Activated T-cell treated with anti-CD3 and anti-CD28 coated beads for 4 hours (primary cell): ENCODE data around the gene SHMT2.

Experiments used
- DNase-seq: peaks from one replicate; pipeline ENCODE4 v3.0.0-alpha.2; 2020

The SHMT2 gene

GRCh38 chr12:57229046-57229633 is 371 bp upstream of the SHMT2 start:
- DNase-seq, result no peak

DNA sequence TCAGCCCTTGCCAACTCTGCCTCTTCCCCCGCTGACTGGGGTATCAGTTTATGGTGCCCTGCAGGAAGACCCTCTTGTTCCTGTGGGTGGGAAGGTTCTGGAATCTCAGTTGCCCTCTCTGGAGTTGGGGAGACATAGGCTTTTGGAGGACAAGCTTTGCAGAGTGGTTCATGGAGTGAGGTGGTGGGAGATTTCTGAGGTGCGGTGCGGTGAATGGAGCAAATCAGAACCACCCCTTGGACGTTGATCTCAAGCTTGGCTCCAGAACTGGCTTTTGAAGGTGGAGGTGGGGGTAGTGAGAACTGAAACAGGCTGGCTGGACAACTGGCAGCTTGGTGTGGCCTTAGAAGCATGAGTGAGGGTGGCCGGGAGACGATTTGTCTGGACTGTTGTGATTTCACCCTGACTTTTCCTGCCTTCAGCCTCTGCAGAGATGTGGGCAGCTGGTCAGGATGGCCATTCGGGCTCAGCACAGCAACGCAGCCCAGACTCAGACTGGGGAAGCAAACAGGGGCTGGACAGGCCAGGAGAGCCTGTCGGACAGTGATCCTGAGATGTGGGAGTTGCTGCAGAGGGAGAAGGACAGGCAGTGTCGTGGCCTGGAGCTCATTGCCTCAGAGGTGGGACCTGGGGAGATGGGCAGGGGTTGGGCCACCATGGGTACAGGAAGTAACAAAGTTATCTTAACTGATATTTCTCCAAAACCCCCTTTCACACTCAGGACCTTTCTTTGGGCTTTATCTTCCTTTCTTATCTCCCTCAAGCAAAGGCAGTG is 1.1 kb downstream of the SHMT2 start:
- DNase-seq, result no peak

GRCh38 chr12:57231276-57232021 is 1.9 kb downstream of the SHMT2 start:
- no peak for DNase-seq

GRCh38 chr12:57232156-57232756 is 2.7 kb downstream of the SHMT2 start:
- DNase-seq, result no peak

DNA sequence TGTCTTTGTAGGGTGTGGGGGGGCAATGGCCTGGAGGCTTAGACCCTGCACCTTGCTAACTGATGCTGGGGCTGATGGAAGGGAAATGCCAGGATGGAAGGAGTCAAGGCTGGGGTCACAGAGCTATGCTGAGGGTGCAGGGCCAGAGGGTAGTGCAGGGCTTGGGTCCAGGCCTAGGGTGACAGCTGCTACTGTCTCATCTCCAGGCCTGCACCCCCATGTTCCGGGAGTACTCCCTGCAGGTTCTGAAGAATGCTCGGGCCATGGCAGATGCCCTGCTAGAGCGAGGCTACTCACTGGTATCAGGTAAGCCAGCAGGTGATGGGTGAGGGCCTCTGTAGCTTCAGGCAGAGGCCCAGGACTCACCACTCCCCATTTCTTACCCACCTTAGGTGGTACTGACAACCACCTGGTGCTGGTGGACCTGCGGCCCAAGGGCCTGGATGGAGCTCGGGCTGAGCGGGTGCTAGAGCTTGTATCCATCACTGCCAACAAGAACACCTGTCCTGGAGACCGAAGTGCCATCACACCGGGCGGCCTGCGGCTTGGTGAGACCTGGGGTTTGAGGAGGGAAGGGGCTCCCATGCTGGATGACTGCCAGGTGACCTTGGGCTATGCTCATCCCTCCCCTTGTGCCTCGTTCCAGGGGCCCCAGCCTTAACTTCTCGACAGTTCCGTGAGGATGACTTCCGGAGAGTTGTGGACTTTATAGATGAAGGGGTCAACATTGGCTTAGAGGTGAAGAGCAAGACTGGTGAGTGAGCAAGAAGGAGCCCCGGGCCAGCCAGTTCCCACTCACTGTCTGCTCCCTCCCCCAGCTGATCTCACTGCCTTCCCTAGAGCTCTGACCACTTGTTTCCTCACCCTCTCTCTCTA is 4.1 kb downstream of the SHMT2 start:
- no peak for DNase-seq

DNA sequence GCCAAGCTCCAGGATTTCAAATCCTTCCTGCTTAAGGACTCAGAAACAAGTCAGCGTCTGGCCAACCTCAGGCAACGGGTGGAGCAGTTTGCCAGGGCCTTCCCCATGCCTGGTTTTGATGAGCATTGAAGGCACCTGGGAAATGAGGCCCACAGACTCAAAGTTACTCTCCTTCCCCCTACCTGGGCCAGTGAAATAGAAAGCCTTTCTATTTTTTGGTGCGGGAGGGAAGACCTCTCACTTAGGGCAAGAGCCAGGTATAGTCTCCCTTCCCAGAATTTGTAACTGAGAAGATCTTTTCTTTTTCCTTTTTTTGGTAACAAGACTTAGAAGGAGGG is 4.7 kb downstream of the SHMT2 start:
- DNase-seq, result no peak

- no peak for DNase-seq
Measured at GRCh38 chr12:57234571-57235016, 5.1 kb downstream of the SHMT2 start.

DNA sequence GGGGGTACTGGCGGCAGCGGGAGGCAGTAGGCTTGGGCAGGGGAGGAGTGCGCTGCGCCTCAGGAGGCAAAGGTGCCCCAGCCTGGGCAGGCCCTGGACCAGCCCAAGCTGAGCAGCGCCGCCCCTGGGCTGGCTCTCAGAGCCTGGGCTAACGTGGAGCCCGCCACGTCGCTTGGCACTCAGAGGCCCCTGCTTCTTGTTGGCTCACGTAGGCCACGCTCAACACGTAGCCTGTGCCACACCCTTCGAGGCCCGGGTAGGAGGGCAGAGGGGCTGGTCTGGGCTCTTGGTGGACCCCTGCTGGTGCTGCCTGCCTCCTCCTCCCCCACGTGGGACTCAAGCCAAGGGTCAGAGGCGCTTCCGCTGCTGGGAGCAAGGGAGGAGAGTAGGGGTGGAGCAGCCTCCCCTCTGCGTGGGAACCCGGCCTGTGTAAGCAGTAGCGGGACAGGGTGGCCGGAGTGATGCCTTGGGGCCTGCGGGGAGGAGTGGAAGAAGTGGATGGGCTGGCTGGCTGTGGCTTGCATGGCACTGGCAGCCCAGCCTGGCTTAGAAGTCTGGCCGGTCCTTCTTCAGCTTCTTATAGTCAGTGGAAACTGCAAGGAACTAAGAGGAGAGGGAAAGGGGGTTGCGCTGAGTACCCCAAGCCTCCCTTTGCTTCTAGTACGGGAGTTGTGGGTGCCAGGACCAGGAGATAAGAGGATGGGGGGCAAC is 5.7 kb downstream of the SHMT2 start:
- no peak for DNase-seq

- DNase-seq, result no peak
Measured at GRCh38 chr12:57235728-57236131, 6.2 kb downstream of the SHMT2 start.

- DNase-seq, result no peak
Measured at GRCh38 chr12:57236201-57236924, 6.9 kb downstream of the SHMT2 start.

DNA sequence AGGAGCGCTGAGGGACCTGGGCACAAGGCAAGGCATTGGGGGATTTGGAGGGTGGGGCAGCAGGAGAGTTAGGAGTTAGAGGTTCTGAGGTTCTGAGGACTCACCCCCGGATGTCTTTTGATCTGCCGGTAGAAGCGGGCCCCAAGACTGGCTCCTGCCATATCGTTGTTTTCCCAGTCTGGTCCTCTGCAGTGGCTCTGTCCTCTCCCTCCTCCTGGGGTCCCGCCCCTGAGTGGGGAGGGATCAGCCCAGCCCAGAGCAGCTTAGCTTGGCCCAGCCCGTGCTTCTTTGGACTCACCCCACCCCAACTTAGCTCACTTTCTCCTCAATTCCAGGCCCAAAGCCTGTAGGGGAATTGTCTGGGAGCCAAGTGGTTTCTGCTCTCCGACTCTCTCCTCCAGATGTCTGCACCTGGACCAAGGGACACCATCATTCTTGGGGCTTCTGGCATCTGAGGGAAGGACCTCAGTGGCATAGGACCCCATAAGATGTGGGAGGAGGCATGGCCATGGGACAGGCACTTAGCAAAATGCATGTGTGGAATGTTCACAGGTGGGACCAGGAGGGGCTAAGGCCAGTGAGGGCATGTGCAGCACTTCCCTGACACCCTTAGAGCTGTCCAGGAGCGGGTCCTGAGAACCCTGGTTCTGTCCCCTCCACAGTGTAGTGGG is 7.5 kb downstream of the SHMT2 start:
- DNase-seq, result no peak

DNA sequence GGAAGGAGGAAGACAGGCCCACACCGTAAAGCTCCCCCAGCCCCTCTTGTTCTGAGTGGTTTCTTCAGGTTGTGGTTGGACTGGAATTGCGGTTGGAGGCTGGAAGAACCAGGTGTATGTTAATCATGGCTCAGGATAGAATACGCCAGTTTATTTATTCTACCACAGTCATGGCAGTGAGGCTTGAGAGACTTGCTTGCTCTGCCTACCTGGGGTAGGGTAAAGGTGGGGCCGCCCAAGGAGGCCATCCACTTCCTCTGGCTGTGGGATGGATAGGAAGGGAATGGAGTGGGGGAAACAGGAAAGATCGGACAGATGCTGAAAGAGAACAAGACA is 8.1 kb downstream of the SHMT2 start:
- DNase-seq, result no peak

DNA sequence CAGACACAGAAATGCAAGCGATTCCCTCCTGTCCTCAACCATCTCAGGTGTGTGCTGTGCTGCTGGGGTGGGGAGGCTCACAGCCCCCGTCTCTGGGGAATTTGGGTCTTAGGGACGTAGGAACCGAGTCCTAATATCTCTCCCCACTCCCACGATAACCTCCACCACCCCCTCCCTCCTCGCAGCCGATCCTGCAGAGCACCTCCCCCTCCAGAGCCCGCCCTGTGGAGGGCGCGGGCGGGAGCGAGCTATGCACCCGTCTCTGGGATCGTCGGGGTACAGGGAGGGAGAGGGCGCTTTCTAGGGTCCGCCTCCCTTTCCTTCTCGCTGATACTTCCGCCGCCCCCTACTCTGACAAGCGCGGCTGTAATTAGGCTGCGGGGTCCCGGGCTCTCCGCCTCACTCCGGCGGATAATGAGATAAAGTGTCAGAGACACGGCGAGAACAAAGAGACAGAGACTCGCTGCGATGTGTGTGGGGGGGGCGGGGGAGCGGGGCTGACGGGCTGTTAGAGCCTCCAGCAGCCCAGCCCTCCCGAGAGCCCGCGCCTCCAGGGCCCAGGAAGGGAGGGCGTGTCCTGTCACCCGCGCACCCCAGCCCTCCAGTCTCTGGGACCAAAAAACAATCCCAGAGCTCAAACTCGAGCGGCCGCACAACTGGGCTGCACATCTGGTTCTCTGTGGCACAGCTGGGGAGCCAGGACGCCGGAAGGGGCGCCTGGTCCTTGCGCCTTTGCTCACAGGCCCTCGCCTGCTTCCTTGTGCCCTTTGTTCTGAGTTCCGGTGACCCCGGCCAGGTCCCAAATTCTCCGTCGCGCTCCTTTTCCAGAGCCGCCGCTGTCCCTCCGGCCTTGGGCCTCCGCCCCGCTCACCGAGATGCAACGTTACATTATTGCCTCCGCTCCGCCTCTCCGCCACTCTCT is 8.7 kb downstream of the SHMT2 start:
- no peak for DNase-seq

GRCh38 chr12:57238854-57239554 is 9.5 kb downstream of the SHMT2 start:
- peak; percentile 83 for DNase-seq

DNA sequence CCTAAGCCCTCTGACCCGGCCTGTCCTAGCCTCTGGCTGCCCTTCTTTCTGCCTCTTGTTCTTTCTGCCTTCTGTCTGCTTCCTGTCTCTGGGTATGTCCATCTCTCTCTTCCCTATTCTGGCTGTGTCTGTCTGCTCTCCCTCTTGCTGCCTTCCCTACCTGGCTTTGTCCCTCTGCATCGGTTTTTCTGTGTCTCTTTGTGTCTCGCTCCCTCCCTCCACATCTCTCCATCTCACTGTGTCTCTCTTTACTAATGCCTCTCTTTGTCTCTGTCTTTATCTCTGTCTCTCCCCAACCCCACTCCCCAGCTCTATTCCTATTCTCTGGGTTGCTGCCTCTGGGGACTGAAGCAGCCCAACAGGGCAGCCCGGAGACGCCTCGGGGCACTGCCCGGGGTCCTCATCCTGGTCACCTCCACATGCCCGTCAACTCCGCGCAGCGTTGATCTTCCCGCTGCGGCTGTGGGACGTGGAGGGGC is 10.1 kb downstream of the SHMT2 start:
- no peak for DNase-seq

GRCh38 chr12:57240066-57240921 is 10.8 kb downstream of the SHMT2 start:
- DNase-seq, result peak; percentile 80

GRCh38 chr12:57240926-57241401 is 11.5 kb downstream of the SHMT2 start:
- DNase-seq, result no peak
